Spinal cord (tissue), 10 donors: ENCODE data around the gene FXR2. TPM values are rescaled to one million over a fixed set of nuclear protein-coding genes. Genes with fewer than 3 reads are reported as not detected.
A peak's percentile ranks its signal among the peaks of the same experiment; 100 is the strongest.

Source experiments
- DNase-seq, 6 donors: peaks; one replicate each; pipeline versions ENCODE4 v3.0.0 to v3.0.0-alpha.2; 2013 to 2015; ENCODE audit warnings: low spot score in 6 of 6, low read depth in 4 of 6
- H3K27ac ChIP-seq: one replicate; pipeline ENCODE4 v1.5.1; 2013; ENCODE audit warnings: low read depth, low read length, control low read depth
- H3K27me3 ChIP-seq: one replicate; pipeline ENCODE4 v1.6.1; 2013; ENCODE audit warnings: low read length; ENCODE audit not compliant: control insufficient read depth, insufficient read depth
- H3K36me3 ChIP-seq: one replicate; pipeline ENCODE4 v1.6.1; 2013; ENCODE audit warnings: low read length; ENCODE audit not compliant: control insufficient read depth, insufficient read depth
- H3K4me1 ChIP-seq: one replicate; pipeline ENCODE4 v1.6.1; 2013; ENCODE audit warnings: low read length; ENCODE audit not compliant: control insufficient read depth, insufficient read depth
- H3K4me3 ChIP-seq: one replicate; pipeline ENCODE4 v1.5.1; 2013; ENCODE audit warnings: low read depth, low read length, control low read depth
- H3K9me3 ChIP-seq: one replicate; pipeline ENCODE4 v1.6.1; 2013; ENCODE audit warnings: low read length; ENCODE audit not compliant: control insufficient read depth, insufficient read depth
- WGBS: methylation state at CpG from one replicate; pipeline ENCODE4 v1.1.5; 2013; ENCODE audit warnings: missing lambda C conversion rate; ENCODE audit not compliant: insufficient coverage; 5-methylcytosine and 5-hydroxymethylcytosine counted together
- polyA plus RNA-seq, 2 donors: library from polyadenylated mRNA; unstranded; fragments of 120-200 nt; gene quantifications; one replicate each; pipeline ENCODE4 v1.2.1, GENCODE V29; 2013; ENCODE audit not compliant: insufficient read length in 2 of 2
- small RNA-seq: library from RNA; depleted of rRNA; stranded (forward); fragments of <200 nt; gene quantifications from one replicate; pipeline ENCODE3, GENCODE V24; 2014; ENCODE audit warnings: low replicate concordance
- total RNA-seq, 2 donors: library from RNA; depleted of rRNA in 1 of 2; stranded (reverse); fragments of 120-200 nt in 1 of 2; fragments of >200 nt in 1 of 2; gene quantifications; one replicate each; pipeline versions ENCODE4 v1.2.3 to v1.2.4, GENCODE V29; 2013 to 2014
- donor health status: healthy.

The FXR2 gene
- total and polyA plus RNA-seq, 4 donors = 35.4 to 66.8 (median 56.7) TPM

- peaks cover 28% of the 10 kb centered on the region for H3K4me1 ChIP-seq
- H3K9me3 ChIP-seq = no peaks in the 10 kb centered on the region
- peaks cover 18% of the 10 kb centered on the region for H3K36me3 ChIP-seq
- no peak for DNase-seq
- H3K4me3 ChIP-seq = no peak overlapping the region
- no peak overlapping the region for H3K27ac ChIP-seq
- WGBS = no CpG with 5 or more reads among the region's 1 CpG
- peaks cover 1% of the 10 kb centered on the region for H3K27me3 ChIP-seq
Measured at GRCh38 chr17:7553356-7553755, 61.3 kb downstream of the FXR2 start.

- peaks cover 15% of the 10 kb centered on the region for H3K36me3 ChIP-seq
- no peak overlapping the region for H3K4me3 ChIP-seq
- no peaks in the 10 kb centered on the region for H3K9me3 ChIP-seq
- 88% methylated on average over 6 of the region's 6 CpGs for WGBS
- H3K27me3 ChIP-seq = peaks cover 2% of the 10 kb centered on the region
- peaks cover 24% of the 10 kb centered on the region for H3K4me1 ChIP-seq
- DNase-seq = no peak
- H3K27ac ChIP-seq = no peak overlapping the region
Measured at GRCh38 chr17:7552621-7553051, 62.1 kb downstream of the FXR2 start.

- H3K36me3 ChIP-seq = peaks cover 7% of the 10 kb centered on the region
- peaks cover 2% of the 10 kb centered on the region for H3K27me3 ChIP-seq
- DNase-seq = no peak
- H3K4me1 ChIP-seq = peaks cover 15% of the 10 kb centered on the region
- WGBS = 83% methylated on average over 1 of the region's 4 CpGs
- no peaks in the 10 kb centered on the region for H3K9me3 ChIP-seq
- H3K27ac ChIP-seq = no peak overlapping the region
- H3K4me3 ChIP-seq = no peak overlapping the region
Measured at GRCh38 chr17:7551396-7551795, 63.3 kb downstream of the FXR2 start.

GRCh38 chr17:7550344-7550743, 64.4 kb downstream of the FXR2 start:
- Histone ChIP-seq H3K27me3 (peaks cover 2% of the 10 kb centered on the region), H3K27ac (no peak overlapping the region), H3K4me1 (peaks cover 15% of the 10 kb centered on the region), H3K9me3 (no peaks in the 10 kb centered on the region), H3K4me3 (no peak overlapping the region), H3K36me3 (peaks cover 7% of the 10 kb centered on the region)
- DNase-seq = no peak
- WGBS = 74% methylated on average over 5 of the region's 6 CpGs

GRCh38 chr17:7549401-7550055, 65.2 kb downstream of the FXR2 start:
- H3K27me3 ChIP-seq = peaks cover 2% of the 10 kb centered on the region
- peak overlapping the region; percentile 49 for H3K4me3 ChIP-seq
- WGBS = 66% methylated on average over 18 of the region's 20 CpGs
- no peaks in the 10 kb centered on the region for H3K9me3 ChIP-seq
- H3K4me1 ChIP-seq = peaks cover 15% of the 10 kb centered on the region
- peaks cover 7% of the 10 kb centered on the region for H3K36me3 ChIP-seq
- no peak for DNase-seq
- H3K27ac ChIP-seq = peak overlapping the region; percentile 74

- H3K27ac ChIP-seq = peak within 1 kb of the TSS; percentile 74
- peak in 2 of 6 donors; percentile 51 to 73 for DNase-seq
- no peaks in the 10 kb centered on the region for H3K9me3 ChIP-seq
Measured at GRCh38 chr17:7548585-7549400, 65.9 kb downstream of the FXR2 start, which contains the start of gene TNFSF12. Gene TNFSF12, plus strand, starts transcription at chr17:7549058. Its CDS starts 96 bp downstream, at chr17:7549154.

GRCh38 chr17:7544911-7545310, 69.8 kb downstream of the FXR2 start:
- peak in 1 of 6 donors; percentile 30 for DNase-seq
- Histone ChIP-seq H3K4me1 (peaks cover 15% of the 10 kb centered on the region), H3K4me3 (no peak overlapping the region), H3K36me3 (no peaks in the 10 kb centered on the region), H3K27ac (no peak overlapping the region), H3K9me3 (no peaks in the 10 kb centered on the region), H3K27me3 (peaks cover 2% of the 10 kb centered on the region)
- 75% methylated on average over 2 of the region's 6 CpGs for WGBS

More at GRCh38 chr17:7548585-7549400, 65.9 kb downstream of the FXR2 start, which contains the start of gene TNFSF12:
- Histone ChIP-seq H3K4me1 (peaks cover 15% of the 10 kb centered on the region), H3K36me3 (peaks cover 7% of the 10 kb centered on the region), H3K4me3 (peak within 1 kb of the TSS; percentile 49), H3K27me3 (peaks cover 2% of the 10 kb centered on the region)
- WGBS = 3% methylated on average over 57 of the region's 65 CpGs

Small RNAs within 50 kb of the gene (small RNA-seq; reads per million reads assigned to genes)
- gene CD68 = not detected
- gene SNORA48 = not detected
- gene SNORD10 = not detected

Other genes with a start within 250 kb of the FXR2 start
- 1 to 10 TPM in 1 of 2 donors, under 1 TPM in 1; 0.79 to 1.5 TPM for gene TNK1, start 233.8 kb downstream of the FXR2 start, total RNA-seq
- 1 to 10 TPM; 3.4 to 4.6 TPM for gene TNK1, start 233.8 kb downstream of the FXR2 start, polyA plus RNA-seq
- gene PLSCR3, start 220.4 kb downstream of the FXR2 start, total RNA-seq = 10 to 100 TPM in 1 of 2 donors, 1 to 10 TPM in 1; 8.0 to 21.7 TPM
- 10 to 100 TPM; 29.3 to 38.8 TPM for gene PLSCR3, start 220.4 kb downstream of the FXR2 start, polyA plus RNA-seq
- gene TMEM256, start 210.8 kb downstream of the FXR2 start, total RNA-seq = 100 to 1,000 TPM in 1 of 2 donors, 10 to 100 TPM in 1; 70.9 to 130 TPM
- 10 to 100 TPM; 48.6 to 54.7 TPM for gene TMEM256, start 210.8 kb downstream of the FXR2 start, polyA plus RNA-seq
- gene NLGN2, start 207.1 kb downstream of the FXR2 start, total RNA-seq = 10 to 100 TPM; 21.5 to 25.3 TPM
- gene NLGN2, start 207.1 kb downstream of the FXR2 start, polyA plus RNA-seq = 100 to 1,000 TPM; 196 to 210 TPM
- not detected for gene SPEM1, start 194.6 kb downstream of the FXR2 start, total RNA-seq
- gene SPEM1, start 194.6 kb downstream of the FXR2 start, polyA plus RNA-seq = under 1 TPM in 1 of 2 donors, not detected in 1; 0.29 TPM
- gene SPEM2, start 189.3 kb downstream of the FXR2 start, total RNA-seq = not detected
- gene SPEM2, start 189.3 kb downstream of the FXR2 start, polyA plus RNA-seq = under 1 TPM; 0.23 to 0.67 TPM
- gene SPEM3, start 186.0 kb downstream of the FXR2 start, total RNA-seq = not detected
- gene SPEM3, start 186.0 kb downstream of the FXR2 start, polyA plus RNA-seq = under 1 TPM in 1 of 2 donors, not detected in 1; 0.05 TPM
- gene TMEM102, start 179.5 kb downstream of the FXR2 start, total RNA-seq = 1 to 10 TPM in 1 of 2 donors, under 1 TPM in 1; 0.69 to 1.3 TPM
- 1 to 10 TPM; 2.1 to 2.4 TPM for gene TMEM102, start 179.5 kb downstream of the FXR2 start, polyA plus RNA-seq
- gene FGF11, start 175.4 kb downstream of the FXR2 start, total RNA-seq = 10 to 100 TPM; 11.2 to 25.7 TPM
- 10 to 100 TPM; 32.8 to 42.2 TPM for gene FGF11, start 175.4 kb downstream of the FXR2 start, polyA plus RNA-seq
- gene CHRNB1, start 169.8 kb downstream of the FXR2 start, total RNA-seq = 10 to 100 TPM; 19.1 to 25.9 TPM
- gene CHRNB1, start 169.8 kb downstream of the FXR2 start, polyA plus RNA-seq = 10 to 100 TPM; 20.9 TPM
- gene ZBTB4, start 135.3 kb downstream of the FXR2 start, total RNA-seq = 10 to 100 TPM; 19.8 to 32.6 TPM
- 10 to 100 TPM; 59.6 to 60.6 TPM for gene ZBTB4, start 135.3 kb downstream of the FXR2 start, polyA plus RNA-seq
- gene SLC35G6, start 133.5 kb downstream of the FXR2 start, total RNA-seq = not detected
- gene SLC35G6, start 133.5 kb downstream of the FXR2 start, polyA plus RNA-seq = 1 to 10 TPM in 1 of 2 donors, under 1 TPM in 1; 0.40 to 1.4 TPM
- 10 to 100 TPM; 50.3 to 61.9 TPM for gene POLR2A, start 130.5 kb downstream of the FXR2 start, total RNA-seq
- 10 to 100 TPM; 90.9 to 92.7 TPM for gene POLR2A, start 130.5 kb downstream of the FXR2 start, polyA plus RNA-seq
- gene TNFSF12, start 65.8 kb downstream of the FXR2 start, total RNA-seq = 10 to 100 TPM in 1 of 2 donors, 1 to 10 TPM in 1; 5.6 to 15.5 TPM
- 10 to 100 TPM; 23.5 to 31.4 TPM for gene TNFSF12, start 65.8 kb downstream of the FXR2 start, polyA plus RNA-seq
- 1 to 10 TPM; 1.8 to 4.9 TPM for gene TNFSF13, start 56.1 kb downstream of the FXR2 start, total RNA-seq
- 1 to 10 TPM; 4.2 to 4.5 TPM for gene TNFSF13, start 56.1 kb downstream of the FXR2 start, polyA plus RNA-seq
- gene SENP3, start 53.0 kb downstream of the FXR2 start, total RNA-seq = 10 to 100 TPM; 50.1 to 71.5 TPM
- gene SENP3, start 53.0 kb downstream of the FXR2 start, polyA plus RNA-seq = 10 to 100 TPM; 64.2 TPM
- 10 to 100 TPM; 13.3 to 44.6 TPM for gene CD68, start 35.3 kb downstream of the FXR2 start, total RNA-seq
- gene CD68, start 35.3 kb downstream of the FXR2 start, polyA plus RNA-seq = 10 to 100 TPM; 48.9 to 52.1 TPM
- gene MPDU1, start 31.0 kb downstream of the FXR2 start, total RNA-seq = 10 to 100 TPM; 41.2 to 77.3 TPM
- gene MPDU1, start 31.0 kb downstream of the FXR2 start, polyA plus RNA-seq = 10 to 100 TPM; 92.6 to 96.7 TPM
- 1 to 10 TPM; 1.2 to 6.8 TPM for gene SOX15, start 24.8 kb downstream of the FXR2 start, total RNA-seq
- 10 to 100 TPM; 15.2 to 17.2 TPM for gene SOX15, start 24.8 kb downstream of the FXR2 start, polyA plus RNA-seq
- gene SAT2, start 12.9 kb upstream of the FXR2 start, total RNA-seq = 100 to 1,000 TPM in 1 of 2 donors, 10 to 100 TPM in 1; 33.5 to 124 TPM
- gene SAT2, start 12.9 kb upstream of the FXR2 start, polyA plus RNA-seq = 100 to 1,000 TPM in 1 of 2 donors, 10 to 100 TPM in 1; 97.8 to 108 TPM
- 1 to 10 TPM in 1 of 2 donors, under 1 TPM in 1; 0.20 to 1.5 TPM for gene SHBG, start 15.2 kb upstream of the FXR2 start, total RNA-seq
- gene SHBG, start 15.2 kb upstream of the FXR2 start, polyA plus RNA-seq = 1 to 10 TPM; 1.0 to 2.7 TPM
- 10 to 100 TPM; 29.1 to 46.7 TPM for gene ATP1B2, start 36.0 kb upstream of the FXR2 start, total RNA-seq
- gene ATP1B2, start 36.0 kb upstream of the FXR2 start, polyA plus RNA-seq = 100 to 1,000 TPM; 301 to 332 TPM
- gene TP53, start 72.6 kb upstream of the FXR2 start, total RNA-seq = 10 to 100 TPM; 12.1 to 17.2 TPM
- gene TP53, start 72.6 kb upstream of the FXR2 start, polyA plus RNA-seq = 10 to 100 TPM; 32.3 to 36.8 TPM
- 10 to 100 TPM in 1 of 2 donors, 1 to 10 TPM in 1; 4.9 to 13.4 TPM for gene WRAP53, start 73.6 kb upstream of the FXR2 start, total RNA-seq
- gene WRAP53, start 73.6 kb upstream of the FXR2 start, polyA plus RNA-seq = 10 to 100 TPM; 17.7 to 17.9 TPM
- gene EFNB3, start 90.3 kb upstream of the FXR2 start, total RNA-seq = 10 to 100 TPM; 18.7 to 39.9 TPM
- gene EFNB3, start 90.3 kb upstream of the FXR2 start, polyA plus RNA-seq = 100 to 1,000 TPM; 205 to 243 TPM
- 1 to 10 TPM; 1.3 to 2.8 TPM for gene DNAH2, start 102.8 kb upstream of the FXR2 start, total RNA-seq
- gene DNAH2, start 102.8 kb upstream of the FXR2 start, polyA plus RNA-seq = 1 to 10 TPM; 3.1 to 3.2 TPM
- 10 to 100 TPM in 1 of 2 donors, 1 to 10 TPM in 1; 9.6 to 11.2 TPM for gene KDM6B, start 219.3 kb upstream of the FXR2 start, total RNA-seq
- 10 to 100 TPM; 29.8 to 34.0 TPM for gene KDM6B, start 219.3 kb upstream of the FXR2 start, polyA plus RNA-seq
- gene TMEM88, start 240.2 kb upstream of the FXR2 start, total RNA-seq = 10 to 100 TPM in 1 of 2 donors, 1 to 10 TPM in 1; 2.7 to 27.6 TPM
- 10 to 100 TPM; 12.1 to 15.0 TPM for gene TMEM88, start 240.2 kb upstream of the FXR2 start, polyA plus RNA-seq
- 100 to 1,000 TPM in 1 of 2 donors, 10 to 100 TPM in 1; 46.4 to 167 TPM for gene NAA38, start 242.7 kb upstream of the FXR2 start, total RNA-seq
- gene NAA38, start 242.7 kb upstream of the FXR2 start, polyA plus RNA-seq = 100 to 1,000 TPM; 103 to 105 TPM
- gene CYB5D1, start 243.1 kb upstream of the FXR2 start, total RNA-seq = 10 to 100 TPM in 1 of 2 donors, 1 to 10 TPM in 1; 8.2 to 21.9 TPM
- 10 to 100 TPM; 20.1 to 21.0 TPM for gene CYB5D1, start 243.1 kb upstream of the FXR2 start, polyA plus RNA-seq